BLaER1 treated with 17β-estradiol and CSF1 and Interleukin-3, amounts not matched to agents 10 nM and 100 nM (cell line): ENCODE data around the gene MAP4K3.
A peak's percentile ranks its signal among the peaks of the same experiment; 100 is the strongest.

Experiments used
- H3K27ac ChIP-seq, 11 experiments: shearing (Covaris generic); formaldehyde crosslinking; 2 replicates each; pipeline ENCODE4 v1.8.1; 2022
- H3K27me3 ChIP-seq, 11 experiments: shearing (Covaris generic); formaldehyde crosslinking; 2 replicates each; pipeline ENCODE4 v1.8.1; 2022
- H3K36me3 ChIP-seq, 11 experiments: shearing (Covaris generic); formaldehyde crosslinking; 2 replicates each; pipeline ENCODE4 v1.8.1; 2022
- H3K4me1 ChIP-seq, 10 experiments: shearing (Covaris generic); formaldehyde crosslinking; 2 replicates each; pipeline ENCODE4 v1.8.1; 2022
- H3K4me2 ChIP-seq, 11 experiments: shearing (Covaris generic); formaldehyde crosslinking; 2 replicates each; pipeline ENCODE4 v1.8.1; 2022
- H3K4me3 ChIP-seq, 10 experiments: shearing (Covaris generic); formaldehyde crosslinking; 2 replicates each; pipeline ENCODE4 v1.8.1; 2022
- H3K9ac ChIP-seq, 11 experiments: shearing (Covaris generic); formaldehyde crosslinking; 2 replicates each; pipeline ENCODE4 v1.8.1; 2022
- H3K9me3 ChIP-seq, 11 experiments: shearing (Covaris generic); formaldehyde crosslinking; replicated peaks in 1 of 11; 2 replicates each; pipeline ENCODE4 v1.8.1; 2022
- H4K20me1 ChIP-seq, 11 experiments: shearing (Covaris generic); formaldehyde crosslinking; 2 replicates each; pipeline ENCODE4 v1.8.1; 2022
- Cebpa-rat ChIP-seq, 11 experiments: shearing (Covaris generic); IDR thresholded peaks; 2 replicates each; pipeline ENCODE4 v1.8.1; 2022

Gene MAP4K3

GRCh38 chr2:39409697-39410389 lies 27.2 kb downstream of the MAP4K3 start:
- Histone ChIP-seq H3K9me3 (peaks cover 0 to 9% (median 0%) of the 10 kb centered on the region in 11 experiments; a peak in 2 of 22 replicates), H3K4me3 (no peak overlapping the region), H3K27ac (no peak overlapping the region), H3K27me3 (no peaks in the 10 kb centered on the region), H3K4me1 (peaks cover 28 to 58% (median 37%) of the 10 kb centered on the region in 10 experiments), H4K20me1 (peaks cover 0 to 61% (median 17%) of the 10 kb centered on the region in 11 experiments; a peak in 12 of 22 replicates), H3K4me2 (peak overlapping the region; percentile 3 to 64 (median 46); a peak in 15 of 22 replicates), H3K9ac (no peak overlapping the region), H3K36me3 (peaks cover 0 to 2% (median 0%) of the 10 kb centered on the region in 11 experiments; a peak in 2 of 22 replicates)
- TF ChIP-seq Cebpa-rat (IDR thresholded peaks at IDR 0.05): no peak

DNA sequence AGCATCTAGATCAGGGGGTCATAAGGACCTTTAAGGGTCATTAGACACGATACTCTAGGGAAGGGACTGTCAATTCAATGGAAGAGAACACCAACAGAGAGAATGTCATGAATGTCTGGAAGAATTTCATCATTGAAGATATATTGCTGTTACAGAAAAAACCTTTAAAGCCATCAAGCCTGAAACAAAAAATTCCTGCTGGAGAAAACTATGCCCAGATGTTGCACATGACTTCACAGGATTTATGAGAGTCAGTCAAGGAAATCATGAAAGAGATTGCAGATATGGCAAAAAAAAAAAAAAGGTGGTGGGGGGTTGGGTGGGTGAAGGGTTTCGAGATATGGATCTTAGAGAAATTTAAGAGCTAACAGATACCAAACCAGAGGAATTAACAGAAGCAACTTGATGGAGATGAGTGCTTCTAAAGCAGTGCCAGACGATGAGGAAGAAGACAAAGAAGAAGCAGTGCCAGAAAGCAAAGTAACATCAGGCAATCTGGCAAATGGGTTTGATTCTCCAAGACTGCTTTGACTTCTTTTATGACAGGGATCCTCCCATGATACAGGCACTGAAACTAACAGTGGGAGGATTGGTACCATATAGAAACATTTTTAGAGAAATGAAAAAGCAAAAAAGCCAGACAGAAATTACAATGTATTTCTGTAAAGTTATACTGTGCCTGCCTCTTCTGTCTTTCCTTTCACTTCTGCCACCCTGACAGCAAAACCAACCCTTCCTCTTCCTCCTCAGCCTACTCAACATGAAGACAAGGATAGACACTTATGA lies 28.5 kb downstream of the MAP4K3 start:
- peaks cover 0 to 5% (median 0%) of the 10 kb centered on the region in 11 experiments; a peak in 2 of 22 replicates for H3K9me3 ChIP-seq
- H3K4me3 ChIP-seq: no peak overlapping the region
- H3K27me3 ChIP-seq: no peaks in the 10 kb centered on the region
- H3K27ac ChIP-seq: no peak overlapping the region
- peaks cover 28 to 57% (median 37%) of the 10 kb centered on the region in 10 experiments for H3K4me1 ChIP-seq
- TF ChIP-seq Cebpa-rat (IDR thresholded peaks at IDR 0.05): no peak
- peak overlapping the region in 8 of 11 experiments; percentile 3 to 64 (median 36); a peak in 12 of 22 replicates for H3K4me2 ChIP-seq
- peaks cover 0 to 61% (median 25%) of the 10 kb centered on the region in 11 experiments; a peak in 12 of 22 replicates for H4K20me1 ChIP-seq
- H3K36me3 ChIP-seq: peaks cover 0 to 15% (median 0%) of the 10 kb centered on the region in 11 experiments; a peak in 4 of 22 replicates
- H3K9ac ChIP-seq: no peak overlapping the region

DNA sequence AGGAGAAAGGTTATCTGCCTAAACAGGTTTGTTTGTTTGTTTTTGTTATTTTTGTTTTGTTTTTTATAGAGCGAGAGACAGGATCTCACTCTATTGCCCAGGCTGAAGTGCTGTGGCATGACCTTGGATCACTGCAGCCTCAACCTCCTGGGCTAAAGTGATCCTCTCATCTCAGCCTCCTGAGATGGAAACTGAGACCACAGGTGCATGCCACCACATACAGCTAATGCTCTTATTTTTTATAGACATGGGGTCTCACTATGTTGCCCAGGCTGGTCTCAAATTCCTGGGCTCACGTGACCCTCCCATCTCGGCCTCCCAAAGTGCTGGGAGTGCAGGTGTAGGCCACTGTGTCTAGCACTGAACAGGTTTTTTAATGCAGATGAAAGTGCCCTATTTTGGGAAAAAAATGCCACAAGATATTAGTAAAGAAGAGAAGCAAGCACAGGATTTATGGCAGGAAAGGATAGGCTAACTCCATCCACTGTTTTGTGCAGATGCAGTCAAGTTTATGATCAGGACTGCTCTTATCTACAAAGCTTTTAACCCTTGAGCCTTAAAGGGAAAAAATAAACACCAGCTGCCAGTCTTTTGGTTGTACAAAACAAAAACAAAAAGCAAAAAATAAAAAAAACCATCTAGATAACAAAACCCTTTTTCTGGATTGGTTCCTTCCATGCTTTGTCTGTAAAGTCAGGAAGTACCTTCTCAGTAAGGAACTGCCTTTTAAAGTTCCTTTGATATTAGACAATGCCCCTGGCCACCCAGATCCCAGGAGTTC lies 29.4 kb downstream of the MAP4K3 start:
- peaks cover 0 to 5% (median 0%) of the 10 kb centered on the region in 11 experiments; a peak in 2 of 22 replicates for H3K9me3 ChIP-seq
- H3K4me2 ChIP-seq: peak overlapping the region in 4 of 11 experiments; percentile 40 to 64 (median 48); a peak in 6 of 22 replicates
- H3K27me3 ChIP-seq: no peaks in the 10 kb centered on the region
- no peak for TF ChIP-seq Cebpa-rat (IDR thresholded peaks at IDR 0.05)
- peaks cover 0 to 17% (median 0%) of the 10 kb centered on the region in 11 experiments; a peak in 4 of 22 replicates for H3K36me3 ChIP-seq
- no peak overlapping the region for H3K27ac ChIP-seq
- peaks cover 0 to 63% (median 27%) of the 10 kb centered on the region in 11 experiments; a peak in 12 of 22 replicates for H4K20me1 ChIP-seq
- no peak overlapping the region for H3K9ac ChIP-seq
- peaks cover 28 to 49% (median 37%) of the 10 kb centered on the region in 10 experiments for H3K4me1 ChIP-seq
- H3K4me3 ChIP-seq: no peak overlapping the region

- Histone ChIP-seq H3K4me3 (no peak overlapping the region), H3K9me3 (peaks cover 0 to 5% (median 0%) of the 10 kb centered on the region in 11 experiments; a peak in 3 of 22 replicates), H3K4me1 (peaks cover 13 to 55% (median 24%) of the 10 kb centered on the region in 10 experiments), H3K36me3 (peaks cover 0 to 17% (median 0%) of the 10 kb centered on the region in 11 experiments; a peak in 3 of 22 replicates), H4K20me1 (peaks cover 0 to 73% (median 22%) of the 10 kb centered on the region in 11 experiments; a peak in 14 of 22 replicates), H3K27me3 (no peaks in the 10 kb centered on the region), H3K27ac (no peak overlapping the region), H3K4me2 (no peak overlapping the region), H3K9ac (no peak overlapping the region)
- TF ChIP-seq Cebpa-rat (IDR thresholded peaks at IDR 0.05): no peak
Measured at GRCh38 chr2:39405364-39405763, 31.7 kb downstream of the MAP4K3 start.

GRCh38 chr2:39403311-39403710 lies 33.8 kb downstream of the MAP4K3 start:
- no peak overlapping the region for H3K27ac ChIP-seq
- H4K20me1 ChIP-seq: peaks cover 0 to 73% (median 27%) of the 10 kb centered on the region in 11 experiments; a peak in 14 of 22 replicates
- H3K27me3 ChIP-seq: no peaks in the 10 kb centered on the region
- H3K4me3 ChIP-seq: no peak overlapping the region
- peaks cover 0 to 5% (median 0%) of the 10 kb centered on the region in 11 experiments; a peak in 3 of 22 replicates for H3K9me3 ChIP-seq
- no peak overlapping the region for H3K9ac ChIP-seq
- no peak for TF ChIP-seq Cebpa-rat (IDR thresholded peaks at IDR 0.05)
- peaks cover 0 to 17% (median 0%) of the 10 kb centered on the region in 11 experiments; a peak in 3 of 22 replicates for H3K36me3 ChIP-seq
- H3K4me2 ChIP-seq: peak overlapping the region in 1 of 11 experiments; percentile 30; a peak in 1 of 22 replicates
- peaks cover 0 to 41% (median 6%) of the 10 kb centered on the region in 10 experiments; a peak in 14 of 20 replicates for H3K4me1 ChIP-seq

- H3K27ac ChIP-seq: no peak overlapping the region
- no peaks in the 10 kb centered on the region for H3K27me3 ChIP-seq
- peaks cover 0 to 17% (median 0%) of the 10 kb centered on the region in 11 experiments; a peak in 3 of 22 replicates for H3K36me3 ChIP-seq
- no peak overlapping the region for H3K4me2 ChIP-seq
- no peak for TF ChIP-seq Cebpa-rat (IDR thresholded peaks at IDR 0.05)
- H3K4me3 ChIP-seq: no peak overlapping the region
- no peak overlapping the region for H3K9ac ChIP-seq
- peaks cover 0 to 25% (median 0%) of the 10 kb centered on the region in 10 experiments; a peak in 7 of 20 replicates for H3K4me1 ChIP-seq
- H3K9me3 ChIP-seq: peaks cover 0 to 5% (median 0%) of the 10 kb centered on the region in 11 experiments; a peak in 3 of 22 replicates
- H4K20me1 ChIP-seq: peaks cover 0 to 73% (median 17%) of the 10 kb centered on the region in 11 experiments; a peak in 11 of 22 replicates
Measured at GRCh38 chr2:39401319-39401718, 35.8 kb downstream of the MAP4K3 start.

DNA sequence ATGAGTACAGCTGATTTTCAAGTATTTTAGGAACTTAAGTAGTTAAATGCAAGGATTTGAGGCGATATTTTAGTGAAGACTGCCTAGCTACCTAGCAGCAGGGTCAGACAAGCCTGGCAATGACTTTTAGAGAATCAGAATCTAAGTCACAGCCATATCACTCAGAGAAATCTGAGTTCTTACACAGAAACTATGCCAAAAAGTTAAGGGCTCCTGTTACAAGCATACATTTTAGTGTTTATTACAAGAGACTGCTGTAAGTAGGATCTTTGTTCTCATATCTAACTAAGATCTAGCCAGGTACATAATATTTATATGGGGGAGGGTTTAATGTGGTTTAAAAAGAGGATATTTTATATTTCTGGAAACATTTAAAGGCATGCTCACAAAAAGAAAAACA lies 37.5 kb downstream of the MAP4K3 start:
- Histone ChIP-seq H3K4me3 (no peak overlapping the region), H3K27ac (no peak overlapping the region), H3K9me3 (peaks cover 0 to 4% (median 0%) of the 10 kb centered on the region in 11 experiments; a peak in 1 of 22 replicates), H3K9ac (no peak overlapping the region), H3K36me3 (peaks cover 0 to 12% (median 0%) of the 10 kb centered on the region in 11 experiments; a peak in 2 of 22 replicates), H3K4me2 (no peak overlapping the region), H4K20me1 (peaks cover 0 to 78% (median 28%) of the 10 kb centered on the region in 11 experiments; a peak in 12 of 22 replicates), H3K27me3 (no peaks in the 10 kb centered on the region), H3K4me1 (peaks cover 0 to 23% (median 0%) of the 10 kb centered on the region in 10 experiments; a peak in 7 of 20 replicates)
- TF ChIP-seq Cebpa-rat (IDR thresholded peaks at IDR 0.05): no peak

- H3K9me3 ChIP-seq: peaks cover 0 to 10% (median 1%) of the 10 kb centered on the region in 11 experiments; a peak in 6 of 22 replicates
- no peak overlapping the region for H3K4me3 ChIP-seq
- H3K27ac ChIP-seq: no peak overlapping the region
Measured at GRCh38 chr2:39395313-39395712, 41.8 kb downstream of the MAP4K3 start.

More at GRCh38 chr2:39395313-39395712, 41.8 kb downstream of the MAP4K3 start:
- no peaks in the 10 kb centered on the region for H3K27me3 ChIP-seq
- H4K20me1 ChIP-seq: peaks cover 0 to 76% (median 17%) of the 10 kb centered on the region in 11 experiments; a peak in 10 of 22 replicates
- H3K4me2 ChIP-seq: no peak overlapping the region
- H3K4me1 ChIP-seq: peaks cover 0 to 6% (median 0%) of the 10 kb centered on the region in 10 experiments; a peak in 3 of 20 replicates
- peaks cover 0 to 8% (median 4%) of the 10 kb centered on the region in 11 experiments; a peak in 6 of 22 replicates for H3K36me3 ChIP-seq
- H3K9ac ChIP-seq: no peak overlapping the region
- TF ChIP-seq Cebpa-rat (IDR thresholded peaks at IDR 0.05): no peak
